ENCODE results near the gene NBPF20.
"Not testable (repeated sequence)": the region's sequence is repeated elsewhere in the genome, so short reads cannot be mapped to it uniquely, and the experiment has no call there.

NBPF20 gene

DNA sequence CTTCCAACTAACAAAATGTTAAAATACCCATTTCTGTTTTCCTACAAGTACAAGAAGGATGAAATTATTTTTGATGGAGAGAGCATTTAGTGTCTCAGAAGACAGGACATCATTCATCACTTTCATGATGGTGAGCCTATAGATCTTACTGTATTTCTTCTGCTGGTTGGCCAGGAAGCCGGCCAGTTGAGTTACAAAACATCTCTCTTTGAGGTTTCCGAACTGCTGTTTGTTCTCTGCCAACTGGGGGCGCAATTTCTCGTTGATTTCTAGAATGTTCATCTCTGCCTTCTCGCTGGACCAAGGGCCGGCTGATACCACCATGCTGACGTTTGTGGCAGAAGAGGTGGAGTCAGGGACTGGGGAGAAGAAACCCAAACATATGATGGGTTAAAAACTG, 20.5 kb downstream of the NBPF20 start:
- H3K27me3 ChIP-seq (replicated peaks); H3K4me3 ChIP-seq (ENCODE audit: low read depth, low read length); H3K36me3 ChIP-seq (replicated peaks); in situ Hi-C loops (cut with HindIII; ENCODE audit: low pct_ligation_motif_present, low sequenced_read_pairs); H3K27ac ChIP-seq: not testable (repeated sequence)
- TF ChIP-seq, protein P1, sequence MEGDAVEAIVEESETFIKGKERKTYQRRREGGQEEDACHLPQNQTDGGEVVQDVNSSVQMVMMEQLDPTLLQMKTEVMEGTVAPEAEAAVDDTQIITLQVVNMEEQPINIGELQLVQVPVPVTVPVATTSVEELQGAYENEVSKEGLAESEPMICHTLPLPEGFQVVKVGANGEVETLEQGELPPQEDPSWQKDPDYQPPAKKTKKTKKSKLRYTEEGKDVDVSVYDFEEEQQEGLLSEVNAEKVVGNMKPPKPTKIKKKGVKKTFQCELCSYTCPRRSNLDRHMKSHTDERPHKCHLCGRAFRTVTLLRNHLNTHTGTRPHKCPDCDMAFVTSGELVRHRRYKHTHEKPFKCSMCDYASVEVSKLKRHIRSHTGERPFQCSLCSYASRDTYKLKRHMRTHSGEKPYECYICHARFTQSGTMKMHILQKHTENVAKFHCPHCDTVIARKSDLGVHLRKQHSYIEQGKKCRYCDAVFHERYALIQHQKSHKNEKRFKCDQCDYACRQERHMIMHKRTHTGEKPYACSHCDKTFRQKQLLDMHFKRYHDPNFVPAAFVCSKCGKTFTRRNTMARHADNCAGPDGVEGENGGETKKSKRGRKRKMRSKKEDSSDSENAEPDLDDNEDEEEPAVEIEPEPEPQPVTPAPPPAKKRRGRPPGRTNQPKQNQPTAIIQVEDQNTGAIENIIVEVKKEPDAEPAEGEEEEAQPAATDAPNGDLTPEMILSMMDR (IDR thresholded peaks at IDR 0.05; ENCODE audit: low read depth, low read length, missing control alignments): peak; percentile 13
- peak; percentile 12 for DNase-seq

DNA sequence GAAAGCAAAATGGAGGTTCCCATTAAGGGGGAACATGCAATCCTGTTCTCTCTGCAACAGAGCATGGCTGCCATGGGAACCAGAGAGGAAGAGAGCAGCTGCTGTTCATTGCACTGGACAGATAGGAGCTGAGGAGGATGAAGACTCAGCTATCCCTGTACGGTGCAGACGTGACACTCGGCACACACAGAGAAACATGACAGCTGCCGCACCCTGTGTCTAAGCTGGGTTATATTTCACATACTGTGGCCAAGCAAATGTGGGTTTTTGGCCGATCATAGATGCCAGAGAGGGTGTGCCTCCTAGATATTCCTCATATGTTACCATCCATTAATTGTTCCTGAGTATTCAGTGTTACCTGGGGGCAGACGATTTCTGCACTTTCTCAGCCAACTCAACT, 24.7 kb downstream of the NBPF20 start:
- DNase-seq; H3K4me3 ChIP-seq (ENCODE audit: low read depth, low read length); H3K36me3 ChIP-seq (replicated peaks); in situ Hi-C loops (cut with HindIII; ENCODE audit: low pct_ligation_motif_present, low sequenced_read_pairs); H3K27ac ChIP-seq; H3K27me3 ChIP-seq (replicated peaks): not testable (repeated sequence)

Data from brain microvascular endothelial cell (primary cell).